ENCODE results near the gene CTSZ.
"Not testable (repeated sequence)": the region's sequence is repeated elsewhere in the genome, so short reads cannot be mapped to it uniquely, and the experiment has no call there.

The CTSZ gene

DNA sequence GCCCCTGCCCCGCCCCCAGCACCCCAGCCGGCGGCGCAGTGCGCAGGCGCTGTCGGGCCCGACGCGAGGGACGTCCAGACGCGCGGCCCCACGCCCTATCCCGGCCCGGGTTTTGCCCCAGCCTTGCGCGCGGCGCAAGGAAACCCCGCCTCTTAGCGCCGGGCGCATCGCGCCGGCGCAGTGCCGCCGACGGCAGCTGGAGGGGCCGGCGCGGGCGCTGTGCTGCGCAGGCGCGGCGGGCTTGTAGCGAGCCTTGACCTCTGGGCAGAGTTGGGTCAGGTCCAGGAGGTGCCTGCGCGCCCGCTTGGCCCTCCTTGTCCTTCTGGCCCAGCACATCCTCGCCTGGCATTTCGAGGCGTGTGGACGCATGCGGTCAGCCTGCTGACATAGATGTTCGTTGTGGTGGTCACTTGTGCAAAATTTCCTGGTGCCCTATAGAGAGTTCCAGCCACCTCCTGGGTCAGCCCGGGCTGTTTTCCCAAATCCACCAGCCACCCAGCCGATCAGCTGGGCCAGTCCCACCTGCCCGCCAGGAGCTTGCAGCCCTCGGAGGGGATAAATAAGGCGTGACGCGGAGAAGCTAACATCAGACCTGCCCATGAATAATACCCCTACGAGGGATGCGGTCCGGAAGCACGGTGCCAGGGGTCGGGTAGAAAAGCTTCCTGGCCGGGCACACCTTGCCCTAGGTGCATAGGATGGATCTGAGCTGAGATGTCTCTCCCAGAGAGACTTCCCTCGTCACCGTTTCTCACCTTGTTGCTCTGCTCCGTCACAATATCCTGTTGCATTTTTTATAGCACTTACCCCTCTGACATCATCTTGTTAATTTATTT lies 36.0 kb upstream of the CTSZ start:
- peak overlapping the region in 4 of 5 donors; percentile 78 to 88 (median 80) for H3K4me3 ChIP-seq (ENCODE audit: low read depth in 1 of 5, low read length in 5 of 5)
- H3K27ac ChIP-seq (ENCODE audit: low read depth, low read length): peak overlapping the region; percentile 85
- H3K9me3 ChIP-seq (ENCODE audit: control insufficient read depth in 5 of 5, low read length in 5 of 5): no peaks in the 10 kb centered on the region
- peaks cover 0 to 40% (median 38%) of the 10 kb centered on the region in 5 donors for H3K4me1 ChIP-seq (ENCODE audit: control insufficient read depth in 5 of 5, insufficient read depth in 5 of 5, low read length in 5 of 5)
- H3K36me3 ChIP-seq (ENCODE audit: control insufficient read depth in 5 of 5, insufficient read depth in 5 of 5, low read length in 5 of 5): peaks cover under 1 to 10% (median 1%) of the 10 kb centered on the region in 5 donors
- no peaks in the 10 kb centered on the region for H3K27me3 ChIP-seq (ENCODE audit: control insufficient read depth in 5 of 5, insufficient read depth in 4 of 5, low read length in 5 of 5)
- H3K9ac ChIP-seq (ENCODE audit: low read length in 5 of 5): peak overlapping the region in 4 of 5 donors; percentile 17 to 87 (median 64)

DNA sequence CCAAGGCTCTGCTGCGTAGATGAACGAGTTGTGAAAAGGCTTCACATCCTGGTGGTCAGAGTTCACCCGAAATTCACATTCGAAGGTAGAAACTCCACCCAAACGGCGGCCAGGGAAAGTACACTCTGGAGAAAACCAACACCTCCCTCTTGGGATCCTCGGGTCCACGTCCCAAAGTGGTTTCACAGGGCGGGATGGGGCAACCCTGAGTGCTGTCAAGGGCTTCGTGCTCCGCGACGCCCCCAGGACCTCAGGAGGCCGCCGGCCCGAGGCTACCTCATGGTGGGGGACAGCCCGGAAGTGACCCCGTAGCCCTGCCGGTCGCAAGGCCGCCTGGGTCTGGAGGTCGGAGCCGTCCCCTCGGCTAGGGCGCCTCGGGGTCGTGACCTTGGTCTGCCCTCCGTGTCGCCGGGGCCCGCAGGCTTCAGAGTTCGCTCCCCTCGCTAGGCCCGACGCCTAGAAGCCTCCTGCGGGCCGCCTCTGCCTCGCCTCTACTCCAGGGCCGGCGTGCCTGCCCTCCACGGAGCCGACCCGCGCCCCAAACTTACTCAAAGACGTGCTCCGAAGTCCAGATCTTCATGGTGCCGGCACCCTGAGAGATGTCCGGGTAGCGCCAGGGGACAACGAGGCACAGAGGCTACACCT lies 35.2 kb upstream of the CTSZ start, which contains the start of gene PRELID3B:
Gene PRELID3B (minus strand): TSS at position 636 of the 645 bp plus-strand sequence. CDS start 56 bp downstream, at position 580.
- H3K9ac ChIP-seq (ENCODE audit: low read length in 5 of 5): peak within 1 kb of the TSS; percentile 44 to 88 (median 79)
- H3K4me3 ChIP-seq (ENCODE audit: low read depth in 1 of 5, low read length in 5 of 5): peak within 1 kb of the TSS; percentile 78 to 88 (median 79)
- H3K36me3 ChIP-seq (ENCODE audit: control insufficient read depth in 5 of 5, insufficient read depth in 5 of 5, low read length in 5 of 5): peaks cover 8 to 17% (median 8%) of the 10 kb centered on the region in 5 donors
- peaks cover 0 to 34% (median 31%) of the 10 kb centered on the region in 5 donors for H3K4me1 ChIP-seq (ENCODE audit: control insufficient read depth in 5 of 5, insufficient read depth in 5 of 5, low read length in 5 of 5)
- no peaks in the 10 kb centered on the region for H3K9me3 ChIP-seq (ENCODE audit: control insufficient read depth in 5 of 5, low read length in 5 of 5)
- peak within 1 kb of the TSS; percentile 85 for H3K27ac ChIP-seq (ENCODE audit: low read depth, low read length)
- H3K27me3 ChIP-seq (ENCODE audit: control insufficient read depth in 5 of 5, insufficient read depth in 4 of 5, low read length in 5 of 5): no peaks in the 10 kb centered on the region

DNA sequence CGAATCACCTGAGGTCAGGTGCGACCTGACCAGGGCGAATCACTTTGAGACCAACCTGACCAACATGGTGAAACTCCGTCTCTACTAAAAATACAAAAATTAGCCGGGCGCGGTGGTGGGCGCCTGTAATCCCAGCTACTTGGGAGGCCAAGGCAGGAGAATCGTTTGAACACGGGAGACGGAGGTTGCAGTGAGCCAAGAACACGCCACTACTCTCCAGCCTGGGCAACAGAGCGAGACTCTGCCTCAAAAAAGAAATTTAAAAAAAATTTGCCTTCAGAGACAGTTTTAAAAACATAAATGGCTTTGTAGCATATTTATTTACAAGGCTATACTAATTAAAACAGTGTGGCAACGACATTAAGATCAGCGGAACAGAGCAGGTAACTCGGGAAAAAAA lies 34.4 kb upstream of the CTSZ start:
- H3K9me3 ChIP-seq (ENCODE audit: control insufficient read depth in 5 of 5, low read length in 5 of 5); H3K27me3 ChIP-seq (ENCODE audit: control insufficient read depth in 5 of 5, insufficient read depth in 4 of 5, low read length in 5 of 5): not testable (repeated sequence)
- Histone ChIP-seq H3K4me3 (ENCODE audit: low read depth in 1 of 5, low read length in 5 of 5) (peak overlapping the region; percentile 78 to 88 (median 79)), H3K9ac (ENCODE audit: low read length in 5 of 5) (peak overlapping the region in 4 of 5 donors; percentile 44 to 88 (median 83)), H3K36me3 (ENCODE audit: control insufficient read depth in 5 of 5, insufficient read depth in 5 of 5, low read length in 5 of 5) (peaks cover 12 to 25% (median 16%) of the 10 kb centered on the region in 5 donors), H3K4me1 (ENCODE audit: control insufficient read depth in 5 of 5, insufficient read depth in 5 of 5, low read length in 5 of 5) (peaks cover 0 to 34% (median 28%) of the 10 kb centered on the region in 5 donors), H3K27ac (ENCODE audit: low read depth, low read length) (peak overlapping the region; percentile 82)

DNA sequence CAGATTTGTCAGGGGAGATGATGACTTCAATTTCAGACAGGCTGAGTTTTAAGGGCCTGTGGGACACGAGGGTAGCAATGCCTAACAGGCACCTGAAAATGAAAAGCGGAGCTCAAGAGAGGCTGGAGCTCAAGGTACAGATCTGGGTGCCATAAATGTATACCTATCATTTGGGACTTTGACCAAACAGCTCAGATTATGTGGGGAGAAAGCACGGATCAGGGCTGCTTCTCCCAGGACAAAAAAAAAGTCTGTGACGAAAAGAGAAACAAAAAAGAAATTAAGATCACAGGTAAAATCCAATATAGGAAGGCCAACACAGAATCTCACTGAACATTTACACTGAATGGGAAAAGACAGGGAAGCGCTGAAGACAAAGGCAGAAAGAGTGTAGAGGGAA lies 33.6 kb upstream of the CTSZ start:
- Histone ChIP-seq H3K9me3 (ENCODE audit: control insufficient read depth in 5 of 5, low read length in 5 of 5) (no peaks in the 10 kb centered on the region), H3K27ac (ENCODE audit: low read depth, low read length) (no peak overlapping the region), H3K4me1 (ENCODE audit: control insufficient read depth in 5 of 5, insufficient read depth in 5 of 5, low read length in 5 of 5) (peaks cover 0 to 34% (median 28%) of the 10 kb centered on the region in 5 donors), H3K27me3 (ENCODE audit: control insufficient read depth in 5 of 5, insufficient read depth in 4 of 5, low read length in 5 of 5) (no peaks in the 10 kb centered on the region), H3K4me3 (ENCODE audit: low read depth in 1 of 5, low read length in 5 of 5) (no peak overlapping the region), H3K36me3 (ENCODE audit: control insufficient read depth in 5 of 5, insufficient read depth in 5 of 5, low read length in 5 of 5) (peaks cover 20 to 33% (median 24%) of the 10 kb centered on the region in 5 donors), H3K9ac (ENCODE audit: low read length in 5 of 5) (no peak overlapping the region)

DNA sequence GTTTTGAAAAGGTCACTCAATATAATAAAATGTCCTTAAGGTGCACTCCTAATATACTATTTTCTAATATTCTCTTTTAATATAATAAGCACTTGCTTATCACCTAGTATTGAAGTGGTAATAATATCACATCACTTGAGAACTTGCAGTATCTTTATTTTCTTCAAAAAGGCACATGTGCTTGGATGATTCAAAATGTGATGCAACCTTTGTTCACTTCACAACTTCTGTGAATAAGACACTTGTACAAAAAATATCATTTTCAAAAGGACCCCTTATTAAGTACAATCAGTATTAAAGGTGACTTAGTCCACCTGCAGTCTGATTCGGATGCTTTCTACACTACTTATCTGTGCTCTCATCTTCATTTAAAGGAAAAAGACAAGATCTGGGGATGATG lies 32.2 kb upstream of the CTSZ start:
- H3K27me3 ChIP-seq (ENCODE audit: control insufficient read depth in 5 of 5, insufficient read depth in 4 of 5, low read length in 5 of 5): no peaks in the 10 kb centered on the region
- H3K36me3 ChIP-seq (ENCODE audit: control insufficient read depth in 5 of 5, insufficient read depth in 5 of 5, low read length in 5 of 5): peaks cover 29 to 43% (median 33%) of the 10 kb centered on the region in 5 donors
- no peak overlapping the region for H3K4me3 ChIP-seq (ENCODE audit: low read depth in 1 of 5, low read length in 5 of 5)
- no peak overlapping the region for H3K27ac ChIP-seq (ENCODE audit: low read depth, low read length)
- peaks cover 0 to 34% (median 28%) of the 10 kb centered on the region in 5 donors for H3K4me1 ChIP-seq (ENCODE audit: control insufficient read depth in 5 of 5, insufficient read depth in 5 of 5, low read length in 5 of 5)
- peak overlapping the region in 1 of 5 donors; percentile 49 for H3K9ac ChIP-seq (ENCODE audit: low read length in 5 of 5)
- no peaks in the 10 kb centered on the region for H3K9me3 ChIP-seq (ENCODE audit: control insufficient read depth in 5 of 5, low read length in 5 of 5)

DNA sequence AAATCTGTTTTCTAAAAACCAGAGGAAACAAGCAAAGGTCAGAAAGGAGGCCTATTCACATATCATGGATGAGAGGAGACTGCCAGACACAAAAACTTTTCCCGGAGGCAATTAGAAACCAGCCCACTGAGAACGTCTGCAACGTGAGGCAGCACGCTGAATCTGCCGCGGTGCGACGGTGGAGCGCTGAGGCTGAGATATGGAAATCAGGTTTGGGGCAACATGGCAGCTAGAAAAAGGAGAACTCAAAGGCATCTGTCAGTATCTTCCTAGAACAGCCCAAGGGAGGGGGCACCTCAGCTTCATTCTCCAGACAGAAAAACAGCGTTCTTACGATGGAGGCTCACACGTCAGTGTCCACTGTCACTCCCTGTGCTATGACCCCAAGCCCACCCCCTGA lies 30.3 kb upstream of the CTSZ start:
- Histone ChIP-seq H3K27me3 (ENCODE audit: control insufficient read depth in 5 of 5, insufficient read depth in 4 of 5, low read length in 5 of 5) (no peaks in the 10 kb centered on the region), H3K36me3 (ENCODE audit: control insufficient read depth in 5 of 5, insufficient read depth in 5 of 5, low read length in 5 of 5) (peaks cover 29 to 48% (median 38%) of the 10 kb centered on the region in 5 donors)

DNA sequence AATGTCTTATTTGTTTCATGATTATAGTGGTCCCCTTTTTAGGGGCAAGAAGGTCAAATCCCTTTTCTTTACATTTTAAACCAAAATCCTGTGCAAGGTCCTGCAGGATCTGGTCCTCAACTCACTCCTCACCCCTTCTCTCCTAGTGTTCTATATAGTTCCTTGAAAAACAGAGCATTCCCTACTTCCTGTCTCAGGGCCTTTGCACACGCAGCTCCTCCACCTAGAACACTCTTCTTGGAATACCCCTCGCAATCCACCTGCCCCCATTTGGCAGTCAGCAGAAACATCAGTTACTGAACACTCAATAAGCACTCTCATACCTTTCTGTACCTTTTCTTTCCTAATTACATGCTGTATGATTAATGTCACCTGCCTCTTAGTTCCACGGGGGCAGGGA lies 28.3 kb upstream of the CTSZ start:
- H3K27ac ChIP-seq (ENCODE audit: low read depth, low read length): no peak overlapping the region

More for the DNA sequence above, 30.3 kb upstream of the CTSZ start:
- H3K27ac ChIP-seq (ENCODE audit: low read depth, low read length): no peak overlapping the region
- H3K4me3 ChIP-seq (ENCODE audit: low read depth in 1 of 5, low read length in 5 of 5): no peak overlapping the region
- no peaks in the 10 kb centered on the region for H3K9me3 ChIP-seq (ENCODE audit: control insufficient read depth in 5 of 5, low read length in 5 of 5)
- H3K9ac ChIP-seq (ENCODE audit: low read length in 5 of 5): no peak overlapping the region
- peaks cover 0 to 30% (median 26%) of the 10 kb centered on the region in 5 donors for H3K4me1 ChIP-seq (ENCODE audit: control insufficient read depth in 5 of 5, insufficient read depth in 5 of 5, low read length in 5 of 5)

DNA sequence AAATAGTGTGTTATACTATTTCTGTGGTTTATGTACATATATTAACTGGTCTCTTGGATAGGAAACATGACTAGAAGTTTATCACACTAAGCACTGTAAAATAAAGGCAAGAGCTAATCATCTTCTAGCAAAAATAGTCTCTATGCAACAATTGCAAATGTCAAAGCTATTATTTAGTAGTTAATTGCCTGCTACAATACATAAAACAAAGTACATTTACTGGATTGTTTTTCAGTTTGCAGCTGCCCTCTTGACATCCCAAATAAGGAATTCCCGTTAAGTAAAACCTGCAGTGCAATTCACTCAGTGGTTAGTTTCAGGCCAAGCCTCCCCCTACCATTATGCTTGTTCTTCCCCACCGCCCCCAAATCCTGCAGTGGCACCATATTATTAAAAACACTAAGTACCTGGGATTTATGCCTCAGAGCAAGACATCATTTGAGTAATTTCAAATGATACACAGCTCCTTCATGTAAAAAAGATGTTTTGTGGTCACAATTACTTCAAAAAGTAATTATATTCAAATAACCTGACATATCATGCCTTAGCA lies 26.6 kb upstream of the CTSZ start:
- no peak overlapping the region for H3K4me3 ChIP-seq (ENCODE audit: low read depth in 1 of 5, low read length in 5 of 5)

More for the DNA sequence above, 28.3 kb upstream of the CTSZ start:
- Histone ChIP-seq H3K27me3 (ENCODE audit: control insufficient read depth in 5 of 5, insufficient read depth in 4 of 5, low read length in 5 of 5) (no peaks in the 10 kb centered on the region), H3K36me3 (ENCODE audit: control insufficient read depth in 5 of 5, insufficient read depth in 5 of 5, low read length in 5 of 5) (peaks cover 29 to 46% (median 38%) of the 10 kb centered on the region in 5 donors), H3K4me1 (ENCODE audit: control insufficient read depth in 5 of 5, insufficient read depth in 5 of 5, low read length in 5 of 5) (peaks cover 3 to 26% (median 20%) of the 10 kb centered on the region in 5 donors), H3K4me3 (ENCODE audit: low read depth in 1 of 5, low read length in 5 of 5) (no peak overlapping the region), H3K9ac (ENCODE audit: low read length in 5 of 5) (no peak overlapping the region), H3K9me3 (ENCODE audit: control insufficient read depth in 5 of 5, low read length in 5 of 5) (no peaks in the 10 kb centered on the region)

DNA sequence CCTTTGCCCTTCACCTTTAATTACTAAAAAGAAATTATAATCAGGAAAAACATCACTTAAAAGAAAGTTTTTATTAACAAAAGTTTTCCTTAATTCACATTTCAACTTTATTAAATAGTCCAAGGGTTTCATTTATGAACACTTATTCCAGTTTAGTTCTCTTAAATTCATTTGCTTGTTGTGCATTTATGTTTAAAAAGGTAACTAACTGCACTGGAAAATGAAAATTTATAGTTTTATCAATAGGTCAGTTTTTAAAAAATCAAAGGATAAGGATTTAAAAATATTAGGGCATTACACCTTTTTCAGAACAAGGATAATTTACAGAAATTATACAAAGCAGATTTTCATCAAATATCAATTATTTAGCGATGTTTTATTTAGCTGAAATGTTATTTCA lies 26.0 kb upstream of the CTSZ start:
- Histone ChIP-seq H3K27ac (ENCODE audit: low read depth, low read length) (peak overlapping the region; percentile 88), H3K27me3 (ENCODE audit: control insufficient read depth in 5 of 5, insufficient read depth in 4 of 5, low read length in 5 of 5) (no peaks in the 10 kb centered on the region), H3K36me3 (ENCODE audit: control insufficient read depth in 5 of 5, insufficient read depth in 5 of 5, low read length in 5 of 5) (peaks cover 43 to 62% (median 51%) of the 10 kb centered on the region in 5 donors), H3K4me3 (ENCODE audit: low read depth in 1 of 5, low read length in 5 of 5) (peak overlapping the region; percentile 68 to 92 (median 79)), H3K9me3 (ENCODE audit: control insufficient read depth in 5 of 5, low read length in 5 of 5) (no peaks in the 10 kb centered on the region), H3K9ac (ENCODE audit: low read length in 5 of 5) (peak overlapping the region in 3 of 5 donors; percentile 77 to 94 (median 78)), H3K4me1 (ENCODE audit: control insufficient read depth in 5 of 5, insufficient read depth in 5 of 5, low read length in 5 of 5) (peaks cover 3 to 42% (median 40%) of the 10 kb centered on the region in 5 donors)

More for the DNA sequence above, 26.6 kb upstream of the CTSZ start:
- Histone ChIP-seq H3K4me1 (ENCODE audit: control insufficient read depth in 5 of 5, insufficient read depth in 5 of 5, low read length in 5 of 5) (peaks cover 3 to 36% (median 34%) of the 10 kb centered on the region in 5 donors), H3K9ac (ENCODE audit: low read length in 5 of 5) (no peak overlapping the region), H3K9me3 (ENCODE audit: control insufficient read depth in 5 of 5, low read length in 5 of 5) (no peaks in the 10 kb centered on the region), H3K27ac (ENCODE audit: low read depth, low read length) (no peak overlapping the region), H3K36me3 (ENCODE audit: control insufficient read depth in 5 of 5, insufficient read depth in 5 of 5, low read length in 5 of 5) (peaks cover 42 to 56% (median 50%) of the 10 kb centered on the region in 5 donors), H3K27me3 (ENCODE audit: control insufficient read depth in 5 of 5, insufficient read depth in 4 of 5, low read length in 5 of 5) (no peaks in the 10 kb centered on the region)

Measured in subcutaneous abdominal adipose tissue (tissue), 5 donors.